NCI-H1105 (cell line): ENCODE measurements around the gene KRT86.
"Not testable (repeated sequence)": the region's sequence is repeated elsewhere in the genome, so short reads cannot be mapped to it uniquely, and the experiment has no call there.

ENCODE experiments used
- DNase-seq: peaks from one replicate; lab custom pipeline; 2025; lab: John Stamatoyannopoulos, UW

The KRT86 gene

DNA sequence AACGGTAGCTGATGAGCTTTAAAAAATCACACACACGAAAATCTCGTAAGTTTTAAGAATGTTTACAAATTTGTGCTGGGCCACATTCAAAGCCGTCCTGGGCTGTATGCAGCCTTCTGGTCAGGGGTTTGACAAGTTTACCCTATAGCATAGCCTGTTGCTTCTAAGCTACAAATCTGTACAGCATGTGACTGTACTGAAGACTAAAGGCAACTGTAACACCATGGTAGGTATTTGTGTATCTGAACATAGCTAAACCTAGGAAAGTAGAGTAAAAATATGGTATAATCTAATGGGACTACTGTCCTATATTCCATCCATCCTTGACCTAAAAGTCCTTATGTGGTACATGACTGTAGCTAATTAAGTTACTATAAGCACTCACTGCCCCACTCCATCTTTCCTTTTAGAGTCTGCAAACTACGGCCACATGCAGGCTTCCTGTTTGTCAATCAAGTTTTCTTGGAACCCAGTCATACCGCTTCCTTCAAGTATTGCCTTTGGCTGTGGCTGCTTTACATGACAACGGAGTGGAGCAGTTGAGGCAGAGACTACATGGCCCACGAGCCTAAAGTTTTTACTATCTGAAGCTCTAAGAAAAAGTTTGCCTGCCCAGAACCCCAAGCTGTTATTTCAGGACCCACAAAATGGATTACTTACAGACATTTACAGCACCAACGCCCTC, 22.9 kb upstream of the KRT86 start:
- no peak for DNase-seq

DNA sequence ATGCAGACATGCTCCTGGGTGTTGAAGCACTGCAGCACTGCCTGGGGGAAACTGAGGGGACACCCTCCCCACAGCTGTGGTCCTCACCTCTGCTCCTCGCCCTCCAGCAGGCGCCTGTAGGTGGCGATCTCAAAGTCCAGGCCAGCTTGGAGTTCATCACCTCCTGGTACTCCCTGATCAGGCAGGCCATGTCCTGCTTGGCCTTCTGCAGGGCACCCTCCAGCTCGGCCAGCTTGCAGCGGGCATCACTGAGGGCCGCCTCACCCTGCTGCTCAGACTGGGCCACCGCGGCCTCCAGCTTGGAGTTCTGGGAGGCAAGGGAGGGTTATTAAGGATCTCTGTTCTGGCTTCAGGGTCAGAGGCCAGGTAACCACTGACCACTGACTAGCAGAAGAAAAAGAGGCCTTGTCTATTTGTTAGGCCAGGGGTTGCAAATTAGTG, 22.2 kb upstream of the KRT86 start:
- not testable (repeated sequence) for DNase-seq

- no peak for DNase-seq
Measured at GRCh38 chr12:52252728-52253343, 21.6 kb upstream of the KRT86 start.

- DNase-seq: no peak
Measured at GRCh38 chr12:52253391-52254179, 20.9 kb upstream of the KRT86 start.

- no peak for DNase-seq
Measured at GRCh38 chr12:52254180-52254964, 20.1 kb upstream of the KRT86 start.

DNA sequence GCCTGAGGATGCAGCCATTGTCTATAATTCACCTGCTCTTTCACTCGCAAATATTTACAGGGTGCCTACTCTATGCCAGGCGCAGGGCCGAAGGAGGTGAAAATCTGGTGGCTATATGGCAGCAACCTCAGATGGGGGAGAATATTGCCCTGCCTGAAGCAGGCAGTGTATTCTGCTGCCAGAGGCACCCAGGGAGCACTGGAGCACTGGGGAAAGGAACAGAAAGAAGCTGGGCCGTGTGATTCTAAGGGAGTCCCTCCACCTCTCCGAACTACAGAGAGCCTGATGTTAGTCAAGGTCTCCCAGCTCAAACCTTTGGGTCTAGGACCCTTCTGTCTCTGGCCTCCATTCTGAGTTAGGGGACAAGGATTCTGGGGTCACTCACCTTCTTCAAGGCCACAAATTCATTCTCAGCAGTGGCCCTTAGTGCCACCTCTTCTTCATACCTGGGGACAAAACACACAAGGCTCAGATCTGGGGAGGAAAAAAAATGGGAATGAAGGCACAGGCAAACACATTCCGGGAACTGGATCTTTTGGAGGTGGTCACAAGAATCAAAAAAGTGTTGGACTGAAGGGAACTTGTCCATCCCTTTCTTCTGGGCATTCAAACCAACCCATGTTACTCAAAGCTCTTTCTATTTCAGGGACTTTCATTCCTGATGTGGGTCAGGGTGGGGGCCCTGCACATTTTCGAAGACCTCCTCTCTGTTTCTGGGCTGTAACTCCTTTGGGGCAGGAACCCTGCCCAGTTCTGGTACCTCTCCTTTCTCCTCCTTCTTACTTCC, 19.3 kb upstream of the KRT86 start:
- DNase-seq: no peak

DNA sequence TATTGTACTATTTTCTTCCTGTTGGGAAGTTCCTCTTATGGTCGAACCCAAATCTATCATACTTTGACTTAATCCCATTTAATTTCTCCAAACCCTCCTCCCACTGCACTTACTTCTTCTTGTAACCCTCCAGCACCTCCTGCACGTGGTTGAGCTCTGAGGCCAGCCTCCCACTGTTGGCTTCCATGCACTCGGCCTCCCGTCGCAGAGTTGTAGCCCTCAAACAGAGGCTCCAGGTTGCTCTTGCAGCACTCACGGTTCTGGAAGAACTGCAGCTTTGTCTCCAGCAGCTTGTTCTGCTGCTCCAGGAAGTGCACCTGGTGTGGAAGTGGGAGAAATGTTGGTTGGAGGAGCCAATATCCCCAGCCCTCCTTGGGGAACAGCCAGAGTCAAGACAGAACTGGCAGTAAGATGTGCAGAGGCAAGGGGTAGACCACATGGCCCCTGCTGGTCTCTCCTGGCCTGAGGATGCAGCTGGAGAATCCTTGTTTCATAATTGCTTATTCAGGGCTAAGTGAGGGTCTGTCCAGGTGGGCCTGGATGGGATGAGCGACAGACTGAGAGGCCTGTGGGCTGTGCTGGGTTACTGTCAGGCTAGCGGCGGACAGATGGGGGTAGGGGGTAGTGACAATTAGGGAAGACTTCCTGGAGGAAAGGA, 18.4 kb upstream of the KRT86 start:
- no peak for DNase-seq

GRCh38 chr12:52256584-52256935, 17.9 kb upstream of the KRT86 start:
- DNase-seq: no peak

DNA sequence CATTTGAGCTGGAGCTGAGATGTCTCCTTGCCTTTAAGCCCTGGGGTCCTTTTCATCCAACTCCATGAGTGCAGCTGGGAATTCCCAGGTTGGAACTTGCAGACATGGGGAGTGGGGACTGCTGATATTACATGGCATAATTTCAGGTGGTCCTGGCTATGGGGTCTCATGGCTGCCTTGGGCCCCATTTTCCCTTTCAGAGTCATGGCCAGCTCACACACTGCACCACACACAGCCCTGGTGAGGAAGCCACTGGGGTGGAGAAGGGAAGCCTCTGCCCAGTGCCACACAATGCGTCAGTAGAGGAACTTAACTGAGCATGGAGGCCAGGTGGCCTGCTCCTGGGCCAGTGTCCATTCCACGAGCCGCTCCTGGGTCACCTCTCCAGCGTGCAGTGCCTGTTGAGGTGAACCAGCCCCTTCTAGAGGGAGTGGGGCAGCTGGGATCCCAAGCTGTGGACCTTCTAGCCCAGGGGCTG, 17.3 kb upstream of the KRT86 start:
- DNase-seq: no peak

DNA sequence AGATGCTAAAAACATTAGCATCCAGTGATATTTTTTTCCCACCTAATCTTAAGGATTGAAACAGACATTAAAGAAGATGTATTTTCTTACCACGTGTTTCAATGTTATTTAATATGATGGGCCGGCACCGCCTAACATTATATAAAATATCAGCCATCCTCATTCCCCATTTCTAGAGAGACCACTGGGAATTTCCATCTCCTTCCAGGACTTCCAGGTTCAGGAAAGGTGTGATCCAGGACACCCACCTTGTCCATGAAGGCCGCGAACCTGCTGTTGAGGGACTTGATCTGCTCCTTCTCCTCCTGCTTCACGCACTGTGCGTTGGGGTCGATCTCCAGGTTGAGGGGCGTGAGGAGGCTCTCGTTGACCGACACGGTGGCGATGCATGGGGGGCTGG, 16.5 kb upstream of the KRT86 start:
- not testable (repeated sequence) for DNase-seq

- no peak for DNase-seq
Measured at GRCh38 chr12:52258335-52258901, 16.0 kb upstream of the KRT86 start.

GRCh38 chr12:52259657-52260243, 14.7 kb upstream of the KRT86 start:
- no peak for DNase-seq

- no peak for DNase-seq
Measured at GRCh38 chr12:52260361-52261207, 13.9 kb upstream of the KRT86 start.

- DNase-seq: no peak
Measured at GRCh38 chr12:52261208-52261484, 13.3 kb upstream of the KRT86 start.

- no peak for DNase-seq
Measured at GRCh38 chr12:52262286-52262685, 12.2 kb upstream of the KRT86 start.

- DNase-seq: no peak
Measured at GRCh38 chr12:52263761-52264434, 10.5 kb upstream of the KRT86 start.

GRCh38 chr12:52264435-52264825, 10.0 kb upstream of the KRT86 start:
- DNase-seq: no peak

- no peak for DNase-seq
Measured at GRCh38 chr12:52266514-52266913, 7.9 kb upstream of the KRT86 start.

GRCh38 chr12:52267266-52267665, 7.2 kb upstream of the KRT86 start:
- no peak for DNase-seq
